SKM-1 treated with dmso at 0.1 percent for 144 hours (cell line): ENCODE measurements around the gene CDH5.
"Not testable (repeated sequence)": the region's sequence is repeated elsewhere in the genome, so short reads cannot be mapped to it uniquely, and the experiment has no call there.

Experiments
- DNase-seq: peaks from one replicate; lab custom pipeline; 2025; ENCODE audit not compliant: unreplicated experiment; lab: John Stamatoyannopoulos, UW

Gene CDH5

DNA sequence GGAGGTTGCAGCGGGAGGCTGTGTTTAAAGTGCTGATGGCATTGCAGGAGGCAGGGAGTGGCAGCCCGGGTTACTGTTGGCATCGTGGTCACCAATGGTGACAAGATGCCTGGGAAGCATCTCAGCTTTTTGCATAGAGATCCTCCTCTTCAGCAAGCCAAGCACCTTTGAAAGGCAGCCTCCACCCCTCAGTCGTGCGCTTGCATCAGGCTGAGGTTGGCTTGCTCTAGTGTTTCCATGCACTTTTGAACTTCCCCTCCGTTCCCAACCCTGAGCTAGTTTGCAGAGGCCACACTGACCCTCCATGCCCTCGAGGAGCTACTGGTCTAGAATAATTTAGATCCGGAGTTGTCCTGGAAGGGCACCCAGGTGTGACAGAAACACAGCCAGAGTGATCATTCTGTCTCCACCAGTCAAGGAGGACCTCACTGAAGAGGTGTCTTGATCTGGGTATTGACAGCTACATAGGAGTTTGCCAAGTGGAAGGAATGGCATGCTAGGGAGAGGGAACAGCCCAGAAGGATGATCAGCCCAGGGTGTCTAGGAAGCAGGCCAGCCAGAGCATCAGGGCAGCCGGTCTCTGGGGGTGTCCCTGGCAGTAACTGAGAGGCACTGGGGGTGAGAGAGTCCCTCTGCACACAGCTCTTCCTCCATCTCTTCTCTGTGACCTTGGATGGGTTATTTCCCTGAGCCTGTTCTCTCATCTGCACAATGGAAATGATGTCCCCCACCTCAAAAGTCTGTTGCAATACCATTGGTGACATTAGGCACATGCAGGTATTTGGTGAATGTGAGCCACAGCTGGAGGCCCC is 68.3 kb downstream of the CDH5 start:
- peak; percentile 81 for DNase-seq

DNA sequence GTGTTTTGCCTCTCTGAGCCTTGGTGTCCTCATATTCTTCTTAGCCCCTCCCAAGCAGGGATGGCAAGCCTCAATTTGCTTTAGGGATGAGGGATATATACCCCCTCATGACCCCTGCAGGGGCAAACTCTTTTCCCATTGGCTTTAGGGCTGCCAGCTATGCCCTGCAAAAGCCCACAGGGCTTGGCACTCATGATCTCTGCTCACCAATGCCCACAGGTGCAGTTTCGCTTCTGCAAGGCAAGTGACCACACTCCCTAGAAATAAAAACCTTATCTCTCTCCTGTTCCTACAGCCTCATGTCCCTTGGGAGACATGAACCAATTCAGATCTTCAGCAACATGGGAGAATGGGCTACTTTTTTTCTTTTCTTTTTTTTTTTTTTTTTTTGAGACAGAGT is 69.4 kb downstream of the CDH5 start:
- no peak for DNase-seq

DNA sequence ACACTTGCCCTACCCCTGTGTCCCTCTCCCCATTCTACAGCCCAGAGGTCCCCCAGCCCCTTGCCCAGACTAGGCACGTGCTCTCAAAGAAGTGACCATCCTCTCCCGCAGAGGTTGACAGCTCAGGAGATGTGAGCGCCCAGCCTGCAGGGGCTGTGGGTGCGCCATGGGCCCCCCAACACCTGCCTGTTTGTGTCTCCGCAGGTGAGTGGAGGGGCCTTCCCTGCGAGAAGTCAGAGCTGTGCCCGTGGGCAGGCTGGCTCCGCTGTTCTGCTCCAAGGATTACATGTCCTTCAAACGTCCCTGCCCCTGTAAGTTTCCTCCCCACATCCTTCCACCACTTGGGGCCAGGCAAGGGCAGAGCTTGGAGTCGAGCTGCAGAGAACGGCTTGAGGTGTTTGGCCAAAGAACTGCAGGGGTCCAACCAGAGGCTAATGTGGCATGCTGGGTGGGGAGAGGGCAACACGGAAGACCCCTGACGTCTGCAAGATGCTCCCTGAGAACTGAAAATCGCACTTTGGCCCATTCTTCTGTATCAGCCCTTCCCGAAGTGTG is 71.0 kb downstream of the CDH5 start:
- DNase-seq = no peak

DNA sequence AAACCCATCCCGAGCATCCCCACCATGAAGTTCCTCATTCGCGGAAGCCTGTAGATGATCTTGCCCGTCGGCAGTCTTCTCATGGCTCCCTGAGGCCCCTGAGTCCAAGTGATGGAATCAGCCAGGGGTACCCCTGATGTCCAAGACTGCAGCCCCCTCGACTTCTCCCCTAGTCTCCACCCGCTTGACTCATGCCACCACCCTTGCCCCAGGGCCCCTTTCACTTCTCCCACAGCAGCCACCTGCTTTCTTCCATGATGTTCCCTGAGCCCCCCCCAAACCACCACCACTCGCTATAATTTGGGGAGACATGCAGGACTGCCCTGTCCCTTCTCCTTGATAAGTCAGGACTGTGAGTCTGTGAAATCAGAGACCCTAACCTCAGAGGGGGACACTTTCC is 72.0 kb downstream of the CDH5 start:
- DNase-seq = no peak

DNA sequence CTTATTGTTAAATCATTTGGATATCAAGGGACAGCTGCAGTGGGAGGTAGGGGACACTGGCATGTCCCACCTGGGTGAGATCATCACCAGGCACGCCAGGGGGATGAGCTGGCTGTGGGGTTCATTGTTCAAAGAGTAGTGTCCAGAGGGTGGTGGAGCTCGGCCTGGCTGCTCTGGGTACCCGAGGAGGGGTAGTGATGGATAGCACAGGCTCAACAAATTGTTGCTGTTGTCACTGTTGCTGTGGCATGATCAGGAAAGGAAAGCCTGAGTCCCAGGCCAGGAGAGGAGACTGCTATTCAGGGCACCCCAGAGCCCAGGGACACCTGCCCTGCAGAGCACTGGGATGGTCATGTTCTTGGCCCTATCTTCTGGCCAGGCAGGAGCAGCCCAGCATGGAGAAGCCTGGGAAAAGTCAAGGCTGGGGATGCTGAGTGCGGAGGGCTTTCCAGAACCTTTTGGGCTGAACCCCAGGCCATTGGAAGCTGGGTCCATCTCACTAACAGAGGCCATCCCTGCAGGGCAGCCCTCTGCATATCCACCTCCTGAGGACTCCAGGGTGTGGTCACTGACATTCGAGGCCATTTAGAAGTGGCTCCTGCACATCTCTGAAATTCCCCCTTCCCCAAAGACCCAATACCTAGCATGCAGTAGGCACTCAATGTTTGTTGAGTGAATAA is 72.7 kb downstream of the CDH5 start:
- DNase-seq = no peak

DNA sequence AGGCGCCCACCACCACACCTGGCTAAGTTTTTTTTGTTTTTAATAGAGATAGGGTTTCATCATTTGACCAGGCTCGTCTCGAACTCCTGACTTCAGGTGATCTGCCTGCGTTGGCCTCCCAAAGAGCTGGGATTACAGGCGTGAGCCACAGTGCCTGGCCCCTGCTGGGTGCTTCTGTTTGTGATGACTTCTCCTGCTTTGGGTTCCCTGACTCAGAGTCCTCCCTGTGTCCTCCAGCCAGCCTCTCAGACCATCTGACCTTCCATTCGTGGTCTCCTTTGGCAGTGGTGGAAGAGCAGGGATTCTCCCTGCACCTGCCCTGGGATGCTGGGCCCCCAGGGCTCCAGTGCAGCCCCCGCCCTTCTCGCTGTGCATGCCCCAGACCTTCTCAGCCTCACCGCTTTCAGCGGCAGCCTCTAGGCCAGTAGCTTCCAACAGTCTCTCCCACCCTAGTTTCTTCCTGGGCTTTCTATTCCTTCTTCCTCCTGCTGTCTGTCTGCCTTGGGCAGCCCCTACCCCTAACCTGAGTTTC is 73.8 kb downstream of the CDH5 start:
- no peak for DNase-seq

DNA sequence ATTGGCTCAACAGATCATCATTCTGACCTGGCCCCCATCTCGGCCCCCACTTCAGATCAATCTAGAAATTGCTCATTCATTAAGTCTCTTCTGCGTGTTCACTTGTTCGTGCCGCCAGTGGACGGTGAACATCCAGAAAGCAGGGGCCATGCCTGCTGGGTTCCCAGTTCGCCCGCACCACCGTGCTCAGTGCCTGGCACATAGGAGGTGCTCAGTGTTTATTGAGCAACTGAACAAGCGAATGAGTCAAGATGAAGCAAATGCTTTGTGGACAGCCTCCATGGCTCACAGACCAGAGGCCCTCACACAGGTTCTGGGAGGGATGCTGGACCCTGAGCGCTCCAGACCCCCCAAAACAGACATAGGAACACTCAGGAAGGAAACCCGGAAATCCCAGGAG is 74.5 kb downstream of the CDH5 start:
- DNase-seq = no peak

DNA sequence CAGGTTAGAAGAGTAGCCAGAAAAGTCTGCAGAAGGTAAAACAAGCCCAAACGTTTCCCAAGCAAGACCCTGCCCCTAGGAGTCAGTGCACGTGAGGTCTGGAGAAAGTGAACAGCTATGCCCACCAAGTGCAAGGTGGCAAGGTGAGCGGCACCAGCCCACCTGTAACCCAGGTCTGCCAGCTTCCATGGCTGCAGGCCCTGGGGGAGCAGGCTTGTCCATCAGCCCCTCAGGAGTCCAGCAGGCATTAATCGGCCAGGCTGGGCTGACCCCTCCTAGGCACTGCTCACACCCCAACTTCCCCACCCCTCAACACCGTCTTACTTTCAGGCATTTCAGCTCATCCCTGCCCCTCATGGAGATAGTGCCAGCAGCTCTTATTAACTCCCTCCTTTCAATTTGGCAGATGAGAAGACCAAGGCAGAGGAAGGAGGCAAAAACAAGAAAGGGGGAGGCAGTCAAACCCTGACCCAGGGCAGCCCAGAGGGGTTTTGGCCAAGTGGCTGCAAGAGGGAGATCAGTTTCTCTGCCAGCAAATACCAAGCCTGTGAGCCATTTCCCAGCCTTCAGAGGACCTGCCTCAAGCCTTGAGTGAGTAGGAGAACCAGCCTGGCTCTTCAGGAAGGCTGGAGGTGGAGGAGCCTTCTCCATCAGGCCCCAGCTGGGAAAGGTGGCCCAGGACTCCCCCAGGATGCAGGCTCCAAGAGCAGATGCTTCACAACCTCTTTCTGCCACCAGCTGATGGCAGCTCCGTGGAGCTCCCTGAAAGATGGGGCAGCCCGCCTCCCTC is 75.3 kb downstream of the CDH5 start:
- DNase-seq = no peak

DNA sequence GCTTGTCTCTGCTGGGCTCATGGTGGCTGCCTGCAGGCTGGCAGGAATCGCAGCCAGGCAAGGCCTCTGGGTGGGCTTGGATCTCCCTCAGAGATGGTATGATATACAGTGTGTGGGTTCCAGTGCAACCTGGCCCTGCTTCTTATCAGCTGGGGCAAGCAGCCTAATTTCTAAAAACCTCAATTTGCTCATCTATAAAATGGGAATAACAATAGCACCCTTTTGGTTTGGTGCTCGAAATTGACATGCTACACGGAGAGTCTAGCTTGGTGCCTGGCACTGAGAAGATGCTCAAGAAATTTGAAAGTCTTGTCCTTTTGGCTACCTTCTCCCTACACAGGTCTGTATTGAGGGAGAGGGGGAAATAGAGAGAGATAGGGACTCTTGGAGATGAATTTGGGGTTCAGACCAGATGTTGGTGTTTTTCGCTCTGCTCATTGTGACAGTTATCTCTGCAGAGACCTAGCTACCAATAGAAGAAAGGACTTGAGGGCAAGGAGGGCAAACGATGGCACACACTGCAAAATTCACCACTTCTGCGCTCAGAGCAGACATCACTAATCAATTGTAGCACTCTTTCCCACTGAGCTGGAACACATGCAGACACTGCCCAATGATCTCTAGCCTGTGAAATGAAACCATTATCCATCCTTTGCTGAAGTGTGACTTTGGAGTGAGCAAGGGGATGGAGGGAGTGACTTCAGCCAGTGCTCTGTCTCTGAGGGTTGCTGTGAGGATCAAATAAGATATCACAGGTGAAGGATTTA is 76.2 kb downstream of the CDH5 start:
- no peak for DNase-seq

DNA sequence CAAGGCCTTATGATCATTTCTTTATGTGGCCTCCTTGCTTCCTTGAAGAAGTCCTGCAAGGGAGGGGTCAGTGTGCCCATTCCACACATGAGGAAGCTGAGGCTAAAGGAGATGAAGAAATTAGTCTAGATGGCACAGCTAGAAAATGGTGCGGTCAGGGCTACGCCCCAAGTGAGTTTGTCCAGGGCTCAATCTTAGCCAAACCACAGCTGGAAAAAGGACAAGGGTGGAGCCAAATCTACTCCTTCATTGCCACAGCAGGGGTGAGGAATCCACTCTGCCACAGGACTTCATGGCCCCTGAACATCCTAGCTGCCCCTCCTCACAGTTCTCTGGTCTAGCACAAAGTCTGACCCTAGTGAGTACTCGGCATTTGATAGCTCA is 76.8 kb downstream of the CDH5 start:
- DNase-seq = no peak

DNA sequence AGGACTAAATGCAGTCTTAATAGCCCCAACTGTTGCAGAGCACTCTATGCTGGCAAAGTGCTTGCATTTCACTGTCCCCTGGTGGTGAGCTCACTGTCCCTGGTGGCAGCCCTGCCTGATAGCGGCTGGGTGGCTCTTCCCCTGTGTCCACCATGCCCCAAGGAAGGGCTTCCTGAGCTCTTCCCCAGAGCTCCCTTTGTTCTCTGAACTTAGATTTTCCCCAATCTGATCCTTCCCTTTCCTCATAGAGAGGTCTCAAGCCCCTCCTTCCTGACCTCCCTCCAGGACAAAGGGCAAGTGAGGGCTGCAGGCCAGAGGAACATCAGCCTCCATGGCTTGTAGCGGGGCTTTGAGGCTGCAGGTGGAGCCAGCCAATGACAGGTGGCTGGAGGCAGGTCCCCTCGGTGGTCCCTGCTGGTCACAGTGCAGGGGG is 77.6 kb downstream of the CDH5 start:
- no peak for DNase-seq

DNA sequence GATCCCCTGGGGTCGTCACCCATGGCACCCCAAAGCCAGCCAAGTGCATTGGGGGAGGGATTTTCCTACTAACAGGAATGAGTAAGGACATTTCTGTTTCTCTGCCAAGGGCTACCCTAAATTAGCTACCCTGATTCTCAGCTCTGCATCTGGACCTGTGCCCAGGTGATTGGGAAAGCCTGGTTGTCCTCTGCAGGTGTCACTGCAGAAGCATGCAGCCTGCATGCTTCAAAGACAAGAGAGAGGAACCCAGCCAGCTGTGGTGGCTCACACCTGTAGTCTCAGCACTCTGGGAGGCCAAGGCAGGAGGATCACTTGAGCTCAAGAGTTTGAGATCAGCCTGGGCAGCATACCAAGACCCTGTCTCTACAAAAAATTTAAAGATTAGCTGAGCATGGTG is 80.2 kb downstream of the CDH5 start:
- DNase-seq = no peak

DNA sequence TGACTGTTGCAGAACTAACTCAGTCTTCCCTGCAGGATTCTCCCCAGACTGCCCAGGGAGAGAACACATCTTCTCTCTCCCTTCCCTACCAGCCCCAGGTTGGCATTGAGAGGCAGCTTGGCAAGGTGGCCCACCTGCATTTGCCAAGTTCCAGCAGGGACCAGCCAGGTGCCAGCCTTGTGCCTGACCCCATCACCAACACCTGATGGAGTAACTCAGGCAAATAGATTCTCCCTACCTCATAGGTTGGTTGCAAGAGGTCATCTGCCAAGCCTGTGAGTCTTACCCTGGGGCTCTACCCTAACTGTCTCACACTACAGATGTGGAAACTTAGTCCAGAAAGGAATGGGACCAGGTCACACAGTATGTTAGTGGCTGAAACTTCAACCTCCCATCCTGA is 81.0 kb downstream of the CDH5 start:
- no peak for DNase-seq

DNA sequence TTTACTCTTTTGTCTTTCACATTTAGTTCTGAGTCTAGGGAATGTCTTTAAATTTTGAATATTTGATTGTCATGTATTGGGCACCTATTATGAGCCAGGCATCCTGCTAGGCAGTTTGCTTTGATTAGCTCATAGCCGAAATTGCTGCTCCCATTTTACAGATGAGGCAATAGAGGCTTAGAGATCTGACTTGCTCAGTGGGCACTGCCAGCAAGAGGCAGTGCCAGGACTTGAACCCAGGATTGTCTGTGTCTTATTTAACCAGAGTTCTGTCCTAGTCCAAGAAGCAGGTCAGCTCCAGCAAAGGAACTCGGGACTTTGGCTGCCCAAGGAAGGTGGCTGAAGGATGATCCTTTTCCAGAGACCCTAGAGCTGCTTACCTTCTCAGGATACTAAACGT is 85.1 kb downstream of the CDH5 start:
- DNase-seq = no peak

DNA sequence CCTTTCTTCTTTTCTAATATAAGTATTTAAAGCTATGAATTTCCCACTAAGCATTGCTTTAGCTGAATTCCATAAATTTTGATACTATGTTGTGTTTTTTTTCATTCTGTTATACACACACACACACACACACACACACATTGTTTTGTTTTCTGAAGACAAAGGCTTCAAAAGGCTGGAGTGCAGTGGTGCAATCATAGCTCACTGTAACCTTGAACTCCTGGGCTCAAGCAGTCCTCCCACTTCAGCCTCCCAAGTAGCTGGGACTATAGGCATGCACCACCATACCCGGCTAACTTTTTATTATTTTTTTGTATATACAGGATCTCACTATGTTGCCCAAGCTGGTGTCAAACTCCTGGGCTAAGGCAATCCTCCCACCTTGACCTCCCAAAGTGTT is 86.7 kb downstream of the CDH5 start:
- DNase-seq = not testable (repeated sequence)
